SK-N-SH treated with all-trans-retinoic acid at 6 μM for 48 hours (cell line): Measurements from ENCODE around the gene CACNA1I.

ENCODE experiments used
- ATAC-seq: fragments of 200-7000 bp; cut with Tn5 transposase; 3 replicates; pipeline ENCODE4 v1.9.1; 2020; ENCODE audit warnings: mild to moderate bottlenecking, moderate library complexity
- ARNTL ChIP-seq: fragments of 450-650 bp; formaldehyde crosslinking; IDR thresholded peaks from 2 replicates; pipeline ENCODE4 v1.5.0; 2020; ENCODE audit warnings: low read depth, mild to moderate bottlenecking, moderate library complexity, borderline replicate concordance
- BACH2 ChIP-seq: fragments of 250-450 bp; sonication (Bioruptor Pico); IDR thresholded peaks from 2 replicates; pipeline ENCODE4 v1.9.0; 2021; ENCODE audit warnings: mild to moderate bottlenecking, borderline replicate concordance
- CREB5 ChIP-seq: fragments of 250-450 bp; sonication (Bioruptor Pico); IDR thresholded peaks from 2 replicates; pipeline ENCODE4 v1.5.1; 2020; ENCODE audit warnings: low read depth, mild to moderate bottlenecking, moderate library complexity
- CSDC2 ChIP-seq: fragments of 250-450 bp; sonication (Bioruptor Pico); IDR thresholded peaks from 2 replicates; pipeline ENCODE4 v1.5.0; 2020; ENCODE audit warnings: mild to moderate bottlenecking, moderate library complexity
- ESRRG ChIP-seq: fragments of 250-450 bp; sonication (Bioruptor Pico); IDR thresholded peaks from 2 replicates; pipeline ENCODE4 v1.6.1; 2021; ENCODE audit warnings: mild to moderate bottlenecking
- GLIS3 ChIP-seq: fragments of 250-450 bp; sonication (Bioruptor Pico); IDR thresholded peaks from 2 replicates; pipeline ENCODE4 v1.5.0; 2020; ENCODE audit warnings: mild to moderate bottlenecking, moderate library complexity
- ISL1 ChIP-seq: fragments of 250-450 bp; sonication (Bioruptor Pico); IDR thresholded peaks from 2 replicates; pipeline ENCODE4 v2.1.2; 2022; ENCODE audit warnings: mild to moderate bottlenecking, moderate library complexity
- OSR1 ChIP-seq: fragments of 250-450 bp; sonication (Bioruptor Pico); IDR thresholded peaks from 2 replicates; pipeline ENCODE4 v1.8.0; 2022; ENCODE audit warnings: moderate library complexity, mild to moderate bottlenecking, inconsistent platforms
- PATZ1 ChIP-seq: fragments of 250-450 bp; sonication (Bioruptor Pico); IDR thresholded peaks from 2 replicates; pipeline ENCODE4 v1.8.0; 2020; ENCODE audit warnings: mild to moderate bottlenecking, moderate library complexity, borderline replicate concordance
- POU6F1 ChIP-seq: fragments of 250-450 bp; sonication (Bioruptor Pico); IDR thresholded peaks from 2 replicates; pipeline ENCODE4 v1.8.0; 2021; ENCODE audit warnings: low read depth, mild to moderate bottlenecking, moderate library complexity, borderline replicate concordance
- PPARA ChIP-seq: fragments of 250-450 bp; sonication (Bioruptor Pico); IDR thresholded peaks from 2 replicates; pipeline ENCODE4 v1.5.0; 2020; ENCODE audit warnings: mild to moderate bottlenecking, borderline replicate concordance
- SNAI2 ChIP-seq: fragments of 250-450 bp; sonication (Bioruptor Pico); IDR thresholded peaks from 2 replicates; pipeline ENCODE4 v1.5.0; 2020; ENCODE audit warnings: mild to moderate bottlenecking, moderate library complexity
- TCF4 ChIP-seq: fragments of 250-450 bp; sonication (Bioruptor Pico); IDR thresholded peaks from 2 replicates; pipeline ENCODE4 v1.8.0; 2021; ENCODE audit warnings: mild to moderate bottlenecking, moderate library complexity, borderline replicate concordance
- TOX ChIP-seq: fragments of 250-450 bp; sonication (Bioruptor Pico); IDR thresholded peaks from 2 replicates; pipeline ENCODE4 v1.8.0; 2021; ENCODE audit warnings: mild to moderate bottlenecking, moderate library complexity, borderline replicate concordance
- TSHZ2 ChIP-seq: fragments of 250-450 bp; sonication (Bioruptor Pico); IDR thresholded peaks from 2 replicates; pipeline ENCODE4 v1.5.0; 2020; ENCODE audit warnings: mild to moderate bottlenecking, moderate library complexity
- ZC3H10 ChIP-seq: fragments of 250-450 bp; sonication (Bioruptor Pico); IDR thresholded peaks from 2 replicates; pipeline ENCODE4 v1.5.1; 2021; ENCODE audit warnings: mild to moderate bottlenecking, moderate library complexity
- ZFP3 ChIP-seq: fragments of 250-450 bp; sonication (Bioruptor Pico); IDR thresholded peaks from 2 replicates; pipeline ENCODE4 v1.5.0; 2020; ENCODE audit warnings: mild to moderate bottlenecking, moderate library complexity
- ZFP30 ChIP-seq: fragments of 450-650 bp; formaldehyde crosslinking; IDR thresholded peaks from 2 replicates; pipeline ENCODE4 v1.5.0; 2022; ENCODE audit warnings: mild to moderate bottlenecking, moderate library complexity
- ZNF565 ChIP-seq: fragments of 450-650 bp; formaldehyde crosslinking; conservative IDR thresholded peaks from 2 replicates; pipeline ENCODE4 v1.5.0; 2020; ENCODE audit warnings: low read depth, mild to moderate bottlenecking, moderate library complexity
- ZNF70 ChIP-seq: fragments of 450-650 bp; formaldehyde crosslinking; IDR thresholded peaks from 2 replicates; pipeline ENCODE4 v1.5.0; 2020; ENCODE audit warnings: mild to moderate bottlenecking, moderate library complexity
- ZNF8 ChIP-seq: fragments of 450-650 bp; formaldehyde crosslinking; IDR thresholded peaks from 2 replicates; pipeline ENCODE4 v1.5.0; 2020; ENCODE audit warnings: mild to moderate bottlenecking, moderate library complexity

CACNA1I gene

GRCh38 chr22:39680486-39680885 lies 109.9 kb downstream of the CACNA1I start:
- TF ChIP-seq ISL1 (CRISPR knock-in tag) (no peak), SNAI2 (no peak), ZFP3 (CRISPR knock-in tag) (no peak), PATZ1 (CRISPR knock-in tag) (no peak), ZNF565 (no peak)
- TF ChIP-seq, all 23 proteins: peak for 0
- ATAC-seq: no peak

- no peak for TF ChIP-seq CREB5 (CRISPR knock-in tag)
- TF ChIP-seq POU6F1 (CRISPR knock-in tag): no peak
- TF ChIP-seq CSDC2 (CRISPR knock-in tag): no peak
- TF ChIP-seq BACH2 (CRISPR knock-in tag): no peak
- TF ChIP-seq OSR1 (CRISPR knock-in tag): no peak
- TF ChIP-seq TCF4 (CRISPR knock-in tag): no peak
- TF ChIP-seq SNAI2: no peak
- no peak for TF ChIP-seq ARNTL (CRISPR knock-in tag)
- no peak for TF ChIP-seq TOX
- no peak for TF ChIP-seq ZNF565
- TF ChIP-seq, all 23 proteins: peak for 0
These were observed 110.7 kb downstream of the CACNA1I start for GRCh38 chr22:39681038-39681861.

GRCh38 chr22:39682994-39683393 lies 112.4 kb downstream of the CACNA1I start:
- TF ChIP-seq CSDC2 (CRISPR knock-in tag) (no peak), ESRRG (CRISPR knock-in tag) (no peak), ZNF8 (CRISPR knock-in tag) (no peak), ZFP30 (CRISPR knock-in tag) (no peak), ZC3H10 (CRISPR knock-in tag) (no peak), ZNF70 (CRISPR knock-in tag) (no peak), POU6F1 (CRISPR knock-in tag) (no peak), OSR1 (CRISPR knock-in tag) (no peak), SNAI2 (no peak), ZNF565 (no peak), ZFP3 (CRISPR knock-in tag) (no peak), GLIS3 (CRISPR knock-in tag) (no peak)
- no peak for ATAC-seq

More at GRCh38 chr22:39681038-39681861, 110.7 kb downstream of the CACNA1I start:
- ATAC-seq: no peak

GRCh38 chr22:39683639-39684038 lies 113.1 kb downstream of the CACNA1I start:
- no peak for ATAC-seq
- no peak for TF ChIP-seq ZNF8 (CRISPR knock-in tag)
- no peak for TF ChIP-seq CREB5 (CRISPR knock-in tag)
- TF ChIP-seq ZC3H10 (CRISPR knock-in tag): no peak
- no peak for TF ChIP-seq TSHZ2 (CRISPR knock-in tag)
- no peak for TF ChIP-seq ARNTL (CRISPR knock-in tag)
- no peak for TF ChIP-seq POU6F1 (CRISPR knock-in tag)
- no peak for TF ChIP-seq CSDC2 (CRISPR knock-in tag)
- TF ChIP-seq ZFP3 (CRISPR knock-in tag): no peak
- no peak for TF ChIP-seq SNAI2
- TF ChIP-seq PPARA (CRISPR knock-in tag): no peak
- TF ChIP-seq BACH2 (CRISPR knock-in tag): no peak
